HCT116 (cell line): Measurements from ENCODE around the gene INF2. TPM values are rescaled to one million over a fixed set of nuclear protein-coding genes. Genes with fewer than 3 reads are reported as not detected.

Source experiments
- ATAC-seq: fragments of 200-7000 bp; cut with Tn5 transposase; 2 replicates; pipeline ENCODE4 v1.9.1; 2020; ENCODE audit warnings: mild to moderate bottlenecking, moderate library complexity
- BruUV-seq: library from RNA; stranded (reverse); fragments of 400-500 nt; replicated peaks from 2 replicates; lab custom pipeline; 2021; lab: Mats Ljungman, UMichigan
- CTCF ChIA-PET: fragments of 300-600 bp; sonication (Branson Sonifier 250); formaldehyde crosslinking; loops from one replicate; lab custom pipeline; 2021; ENCODE audit warnings: antibody characterized with exemption; lab: Charles Lee
- POLR2A ChIA-PET: fragments of 300-600, 350-600 bp; sonication (Branson Sonifier 250); formaldehyde crosslinking; loops from one replicate; lab custom pipeline; 2021; ENCODE audit warnings: antibody characterized with exemption; lab: Charles Lee
- RAD21 ChIA-PET, 2 experiments: fragments of 300-600 bp; sonication (Branson Sonifier 250); formaldehyde crosslinking; loops; one replicate each; lab custom pipeline; 2023; ENCODE audit warnings: low total read pairs in 2 of 2; ENCODE audit not compliant: uncharacterized antibody in 2 of 2, unreplicated experiment in 2 of 2, low non-redundant PET in 1 of 2; lab: Charles Lee
- DNase-seq: peaks from one replicate; pipeline ENCODE4 v3.0.0-alpha.2; 2010; ENCODE audit warnings: low read depth, low spot score
- H2AFZ ChIP-seq: fragments of 200-600 bp; shearing (Covaris generic), sonication (generic); 2 replicates; pipeline ENCODE4 v1.6.1; 2017; ENCODE audit warnings: low read depth, mixed run types, mixed read lengths, antibody characterized with exemption, low read length; ENCODE audit not compliant: poor library complexity, severe bottlenecking
- H3K27ac ChIP-seq: 2 replicates; pipeline ENCODE4 v1.5.1; 2012; ENCODE audit warnings: low read depth, low read length
- H3K27me3 ChIP-seq: fragments of 200-600 bp; sonication (generic); 2 replicates; pipeline ENCODE4 v1.6.1; 2016; ENCODE audit warnings: mixed run types, low read length, mixed read lengths; ENCODE audit not compliant: insufficient read depth
- H3K36me3 ChIP-seq, 2 experiments: fragments of 200-500 bp in 1 of 2; fragments of 200-600 bp in 1 of 2; sonication (Bioruptor generic) in 1 of 2; sonication (generic) in 1 of 2; 2 replicates each; pipeline versions ENCODE4 v1.5.1 to v1.6.1; 2014 to 2016; ENCODE audit warnings: low read length in 2 of 2, inconsistent platforms in 1 of 2, mixed read lengths in 1 of 2, mixed run types in 1 of 2; ENCODE audit not compliant: insufficient read depth in 2 of 2, control insufficient read depth in 1 of 2
- H3K4me1 ChIP-seq, 2 experiments: fragments of 200-600 bp in 1 of 2; sonication (generic) in 1 of 2; 2 replicates each; pipeline versions ENCODE4 v1.5.1 to v1.6.1; 2012 to 2017; ENCODE audit warnings: low read length in 2 of 2, inconsistent platforms in 1 of 2, mild to moderate bottlenecking in 1 of 2, mixed read lengths in 1 of 2, mixed run types in 1 of 2, moderate library complexity in 1 of 2; ENCODE audit not compliant: insufficient read depth in 2 of 2, control insufficient read depth in 1 of 2
- H3K4me2 ChIP-seq: fragments of 200-600 bp; sonication (generic); 2 replicates; pipeline ENCODE4 v1.6.1; 2017; ENCODE audit warnings: mixed run types, low read length, mixed read lengths
- H3K4me3 ChIP-seq, 2 experiments: fragments of 200-600 bp in 1 of 2; sonication (generic) in 1 of 2; replicated peaks in 1 of 2; 2 replicates each; pipeline ENCODE4 v1.5.1; 2011 to 2016; ENCODE audit warnings: low read length in 2 of 2, control low read depth in 1 of 2, low read depth in 1 of 2, mild to moderate bottlenecking in 1 of 2, mixed read lengths in 1 of 2, mixed run types in 1 of 2
- H3K79me2 ChIP-seq: fragments of 200-600 bp; sonication (generic); 2 replicates; pipeline ENCODE4 v1.6.1; 2017; ENCODE audit warnings: mild to moderate bottlenecking, mixed run types, low read length, moderate library complexity, mixed read lengths; ENCODE audit not compliant: insufficient read depth
- H3K9ac ChIP-seq: fragments of 200-600 bp; sonication (generic); 2 replicates; pipeline ENCODE4 v1.6.1; 2016; ENCODE audit warnings: low read length, mixed read lengths
- H3K9me2 ChIP-seq: fragments of 200-600 bp; sonication (generic), shearing (Covaris generic); 2 replicates; pipeline ENCODE4 v1.6.1; 2017; ENCODE audit warnings: mixed run types, mild to moderate bottlenecking, moderate library complexity; ENCODE audit not compliant: insufficient read depth
- H3K9me3 ChIP-seq, 2 experiments: fragments of 200-500 bp in 1 of 2; fragments of 200-600 bp in 1 of 2; sonication (Bioruptor generic) in 1 of 2; sonication (generic) in 1 of 2; 2 replicates each; pipeline ENCODE4 v1.6.1; 2014 to 2017; ENCODE audit warnings: low read length in 2 of 2, mixed read lengths in 2 of 2, inconsistent platforms in 1 of 2, low read depth in 1 of 2, mild to moderate bottlenecking in 1 of 2, mixed run types in 1 of 2, moderate library complexity in 1 of 2; ENCODE audit not compliant: control insufficient read depth in 1 of 2, insufficient read depth in 1 of 2
- H4K20me1 ChIP-seq: fragments of 200-600 bp; sonication (generic), shearing (Covaris generic); 2 replicates; pipeline ENCODE4 v1.6.1; 2017; ENCODE audit warnings: mixed run types, mild to moderate bottlenecking, moderate library complexity; ENCODE audit not compliant: insufficient read depth
- CBX3 ChIP-seq: IDR thresholded peaks from 2 replicates; pipeline ENCODE4 v1.6.1; 2012; ENCODE audit warnings: low read depth
- CEBPB ChIP-seq: IDR thresholded peaks from 2 replicates; pipeline ENCODE4 v1.6.1; 2012; ENCODE audit warnings: low read depth
- EGR1 ChIP-seq: IDR thresholded peaks from 2 replicates; pipeline ENCODE4 v1.6.1; 2012; ENCODE audit warnings: low read depth
- ELF1 ChIP-seq: IDR thresholded peaks from 2 replicates; pipeline ENCODE4 v1.6.1; 2012; ENCODE audit warnings: low read depth, borderline replicate concordance
- FOSL1 ChIP-seq: IDR thresholded peaks from 2 replicates; pipeline ENCODE4 v1.6.1; 2012; ENCODE audit warnings: low read depth
- MAX ChIP-seq: IDR thresholded peaks from 2 replicates; pipeline ENCODE4 v1.6.1; 2012
- RAD21 ChIP-seq: IDR thresholded peaks from 2 replicates; pipeline ENCODE4 v1.6.1; 2012; ENCODE audit warnings: low read depth, mild to moderate bottlenecking
- REST ChIP-seq: IDR thresholded peaks from 2 replicates; pipeline ENCODE4 v1.6.1; 2012; ENCODE audit warnings: low read depth
- SIN3A ChIP-seq: IDR thresholded peaks from 2 replicates; pipeline ENCODE4 v1.6.1; 2012; ENCODE audit warnings: low read depth
- SP1 ChIP-seq: IDR thresholded peaks from 2 replicates; pipeline ENCODE4 v1.6.1; 2012; ENCODE audit warnings: low read depth
- SRF ChIP-seq: IDR thresholded peaks from 2 replicates; pipeline ENCODE4 v1.6.1; 2012; ENCODE audit warnings: low read depth
- YY1 ChIP-seq: IDR thresholded peaks from 2 replicates; pipeline ENCODE4 v1.6.1; 2011; ENCODE audit warnings: low read length, low read depth, moderate library complexity, mild to moderate bottlenecking; ENCODE audit not compliant: insufficient replicate concordance; ENCODE audit errors: extremely low read depth
- ZFX ChIP-seq: fragments of 450-650 bp; IDR thresholded peaks from 2 replicates; pipeline ENCODE4 v1.6.1; 2017
- intact Hi-C: fragments of 100-400 bp; cut with micrococcal nuclease; formaldehyde crosslinking; loops from 2 replicates; pipeline ENCODE4 v1.10.0; 2022
- total RNA-seq: library from RNA; stranded (reverse); gene quantifications from one replicate; pipeline ENCODE4 v1.2.1, GENCODE V29; 2021; ENCODE audit not compliant: unreplicated experiment
- TF ChIP-seq, protein P1 (sequence below): IDR thresholded peaks from 2 replicates; pipeline ENCODE4 v1.6.1; 2011; ENCODE audit warnings: mild to moderate bottlenecking, low read length, moderate library complexity; ENCODE audit not compliant: insufficient replicate concordance; ENCODE audit errors: extremely low read depth

Gene INF2
- total RNA-seq, 1 experiment from 2014 or later: 95.8 TPM

DNA sequence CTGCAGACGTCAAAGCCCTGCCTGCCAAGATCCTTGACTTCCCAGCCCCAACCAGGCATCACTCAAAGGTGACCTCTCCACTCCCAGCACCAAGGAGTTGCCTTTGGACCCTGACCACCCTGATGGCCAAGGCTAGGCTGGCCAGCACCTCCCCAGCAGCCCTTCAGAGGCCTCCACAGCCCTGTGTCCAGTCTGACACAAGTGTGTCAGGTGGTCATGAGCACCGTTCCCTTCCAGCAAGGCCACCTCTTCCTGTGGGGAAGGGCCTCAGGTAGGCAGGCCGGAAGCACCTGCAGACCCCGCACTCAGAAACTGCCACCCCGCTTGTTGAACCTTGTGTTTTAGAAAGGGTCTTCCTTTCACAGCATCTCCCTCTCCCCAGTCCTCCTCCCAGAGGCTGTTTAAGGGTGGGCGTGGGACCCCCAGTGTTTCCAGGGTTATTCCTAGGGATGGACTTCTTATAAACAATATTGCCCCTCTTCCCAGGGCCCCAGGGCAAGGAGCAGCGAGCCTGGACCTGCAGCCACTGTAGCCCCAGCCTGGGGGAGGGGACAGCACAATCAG is 13.2 kb upstream of the INF2 start:
- ATAC-seq (no peak), DNase-seq (no peak)
- POLR2A ChIA-PET: interaction anchor here (2.2 kb wide), 1 partner anchor 10 kb away, joined by 13 read pairs; no protein-coding TSS in a partner anchor
- H3K27ac ChIP-seq: peak overlapping the region; percentile 98; the same call in 1 of the 2 replicates
- H3K27me3 ChIP-seq: no peaks in the 10 kb centered on the region
- intact Hi-C loops: no loop called here
- no peak for TF ChIP-seq SP1
- no peak for TF ChIP-seq MAX
- TF ChIP-seq, protein P1, sequence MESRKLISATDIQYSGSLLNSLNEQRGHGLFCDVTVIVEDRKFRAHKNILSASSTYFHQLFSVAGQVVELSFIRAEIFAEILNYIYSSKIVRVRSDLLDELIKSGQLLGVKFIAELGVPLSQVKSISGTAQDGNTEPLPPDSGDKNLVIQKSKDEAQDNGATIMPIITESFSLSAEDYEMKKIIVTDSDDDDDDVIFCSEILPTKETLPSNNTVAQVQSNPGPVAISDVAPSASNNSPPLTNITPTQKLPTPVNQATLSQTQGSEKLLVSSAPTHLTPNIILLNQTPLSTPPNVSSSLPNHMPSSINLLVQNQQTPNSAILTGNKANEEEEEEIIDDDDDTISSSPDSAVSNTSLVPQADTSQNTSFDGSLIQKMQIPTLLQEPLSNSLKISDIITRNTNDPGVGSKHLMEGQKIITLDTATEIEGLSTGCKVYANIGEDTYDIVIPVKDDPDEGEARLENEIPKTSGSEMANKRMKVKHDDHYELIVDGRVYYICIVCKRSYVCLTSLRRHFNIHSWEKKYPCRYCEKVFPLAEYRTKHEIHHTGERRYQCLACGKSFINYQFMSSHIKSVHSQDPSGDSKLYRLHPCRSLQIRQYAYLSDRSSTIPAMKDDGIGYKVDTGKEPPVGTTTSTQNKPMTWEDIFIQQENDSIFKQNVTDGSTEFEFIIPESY: no peak
- no peak for TF ChIP-seq REST
- no peak for TF ChIP-seq ELF1
- TF ChIP-seq CBX3: no peak
- no peak for TF ChIP-seq SIN3A
- no peak for TF ChIP-seq RAD21
- TF ChIP-seq EGR1: no peak
- TF ChIP-seq FOSL1: no peak
- TF ChIP-seq YY1: no peak
- no peak for TF ChIP-seq ZFX
- no peak for TF ChIP-seq CEBPB
- no peak for TF ChIP-seq SRF
- peak overlapping the region; percentile 89; the same call in 1 of the 2 replicates for H3K9ac ChIP-seq
- H4K20me1 ChIP-seq: no peaks in the 10 kb centered on the region
- H3K4me2 ChIP-seq: no peak overlapping the region
- no TSS peak for BruUV-seq
- CTCF ChIA-PET: no interaction called here
- H3K79me2 ChIP-seq: no peaks in the 10 kb centered on the region
- peaks cover 40 to 54% of the 10 kb centered on the region in 2 experiments for H3K4me1 ChIP-seq
- H3K36me3 ChIP-seq: no peaks in the 10 kb centered on the region
- RAD21 ChIA-PET: interaction anchor here in 1 of 2 experiments (1.1 kb wide), 1 partner anchor 10 kb away, joined by 3 read pairs; no protein-coding TSS in a partner anchor
- no peak overlapping the region for H3K4me3 ChIP-seq
- H3K9me2 ChIP-seq: no peaks in the 10 kb centered on the region
- no peaks in the 10 kb centered on the region for H3K9me3 ChIP-seq
- H2AFZ ChIP-seq: no peak overlapping the region
